GM18499 (cell line): ENCODE data around the gene HSD11B2.

Experiments
- ATAC-seq: cut with Tn5 transposase; IDR thresholded peaks from one replicate; pipeline ENCODE4 v1.9.1; 2021; ENCODE audit warnings: moderate number of reproducible peaks; ENCODE audit not compliant: insufficient read depth, unreplicated experiment

The HSD11B2 gene

GRCh38 chr16:67431775-67432505 lies 1.0 kb downstream of the HSD11B2 start:
- no peak for ATAC-seq

GRCh38 chr16:67432506-67432890 lies 1.6 kb downstream of the HSD11B2 start:
- no peak for ATAC-seq

GRCh38 chr16:67433131-67433719 lies 2.3 kb downstream of the HSD11B2 start:
- no peak for ATAC-seq

- no peak for ATAC-seq
Observed at GRCh38 chr16:67435758-67436164, 4.8 kb downstream of the HSD11B2 start.

- no peak for ATAC-seq
Observed at GRCh38 chr16:67436640-67437193, 5.8 kb downstream of the HSD11B2 start.

GRCh38 chr16:67437513-67437912 lies 6.6 kb downstream of the HSD11B2 start:
- ATAC-seq = no peak

GRCh38 chr16:67438098-67438791 lies 7.3 kb downstream of the HSD11B2 start:
- no peak for ATAC-seq

GRCh38 chr16:67438824-67439393 lies 8.0 kb downstream of the HSD11B2 start:
- ATAC-seq = no peak

- no peak for ATAC-seq
Observed at GRCh38 chr16:67441271-67441753, 10.4 kb downstream of the HSD11B2 start.

GRCh38 chr16:67441907-67442306 lies 11.0 kb downstream of the HSD11B2 start:
- ATAC-seq = no peak

GRCh38 chr16:67442581-67443255 lies 11.8 kb downstream of the HSD11B2 start:
- no peak for ATAC-seq

- no peak for ATAC-seq
Observed at GRCh38 chr16:67443265-67443664, 12.3 kb downstream of the HSD11B2 start.

- ATAC-seq = no peak
Observed at GRCh38 chr16:67444259-67445125, 13.6 kb downstream of the HSD11B2 start.

GRCh38 chr16:67445126-67445426 lies 14.2 kb downstream of the HSD11B2 start:
- no peak for ATAC-seq

- ATAC-seq = no peak
Observed at GRCh38 chr16:67445441-67445912, 14.6 kb downstream of the HSD11B2 start.

- ATAC-seq = no peak
Observed at GRCh38 chr16:67445913-67446907, 15.3 kb downstream of the HSD11B2 start.

- ATAC-seq = no peak
Observed at GRCh38 chr16:67446968-67447507, 16.1 kb downstream of the HSD11B2 start.
